ENCODE results near the gene MAST4.

MAST4 gene

GRCh38 chr5:66807743-66808142 is 211.6 kb downstream of the MAST4 start:
- Histone ChIP-seq H3K27ac (ENCODE audit: low read length) (no peak overlapping the region), H3K27me3 (ENCODE audit: low read depth, low read length) (peaks cover 29% of the 10 kb centered on the region), H3K4me3 (ENCODE audit: low read length) (no peak overlapping the region), H3K36me3 (replicated peaks; ENCODE audit: low read depth, low read length) (no peaks in the 10 kb centered on the region), H3K9me3 (ENCODE audit: insufficient read depth, low read length) (no peaks in the 10 kb centered on the region), H4K20me1 (ENCODE audit: insufficient read depth, low read length) (no peaks in the 10 kb centered on the region), H3K9ac (ENCODE audit: low read length) (no peak overlapping the region), H3K79me2 (ENCODE audit: low read length) (no peaks in the 10 kb centered on the region), H3K4me1 (ENCODE audit: low read length) (no peaks in the 10 kb centered on the region; the same call in 1 of the 2 replicates), H2AFZ (ENCODE audit: low read depth, low read length) (no peak overlapping the region), H3K4me2 (ENCODE audit: low read length) (no peak overlapping the region)
- TF ChIP-seq EZH2phosphoT487 (IDR thresholded peaks at IDR 0.05; ENCODE audit: low read depth) = no peak

GRCh38 chr5:66808663-66809062 is 212.5 kb downstream of the MAST4 start:
- Histone ChIP-seq H3K79me2 (ENCODE audit: low read length) (no peaks in the 10 kb centered on the region), H3K27me3 (ENCODE audit: low read depth, low read length) (peaks cover 32% of the 10 kb centered on the region), H3K9me3 (ENCODE audit: insufficient read depth, low read length) (no peaks in the 10 kb centered on the region), H3K4me3 (ENCODE audit: low read length) (no peak overlapping the region), H3K36me3 (replicated peaks; ENCODE audit: low read depth, low read length) (no peaks in the 10 kb centered on the region), H2AFZ (ENCODE audit: low read depth, low read length) (no peak overlapping the region), H4K20me1 (ENCODE audit: insufficient read depth, low read length) (no peaks in the 10 kb centered on the region), H3K9ac (ENCODE audit: low read length) (no peak overlapping the region), H3K4me1 (ENCODE audit: low read length) (no peaks in the 10 kb centered on the region; the same call in 1 of the 2 replicates), H3K27ac (ENCODE audit: low read length) (no peak overlapping the region), H3K4me2 (ENCODE audit: low read length) (no peak overlapping the region)
- no peak for TF ChIP-seq EZH2phosphoT487 (IDR thresholded peaks at IDR 0.05; ENCODE audit: low read depth)
- TF ChIP-seq, protein P1, sequence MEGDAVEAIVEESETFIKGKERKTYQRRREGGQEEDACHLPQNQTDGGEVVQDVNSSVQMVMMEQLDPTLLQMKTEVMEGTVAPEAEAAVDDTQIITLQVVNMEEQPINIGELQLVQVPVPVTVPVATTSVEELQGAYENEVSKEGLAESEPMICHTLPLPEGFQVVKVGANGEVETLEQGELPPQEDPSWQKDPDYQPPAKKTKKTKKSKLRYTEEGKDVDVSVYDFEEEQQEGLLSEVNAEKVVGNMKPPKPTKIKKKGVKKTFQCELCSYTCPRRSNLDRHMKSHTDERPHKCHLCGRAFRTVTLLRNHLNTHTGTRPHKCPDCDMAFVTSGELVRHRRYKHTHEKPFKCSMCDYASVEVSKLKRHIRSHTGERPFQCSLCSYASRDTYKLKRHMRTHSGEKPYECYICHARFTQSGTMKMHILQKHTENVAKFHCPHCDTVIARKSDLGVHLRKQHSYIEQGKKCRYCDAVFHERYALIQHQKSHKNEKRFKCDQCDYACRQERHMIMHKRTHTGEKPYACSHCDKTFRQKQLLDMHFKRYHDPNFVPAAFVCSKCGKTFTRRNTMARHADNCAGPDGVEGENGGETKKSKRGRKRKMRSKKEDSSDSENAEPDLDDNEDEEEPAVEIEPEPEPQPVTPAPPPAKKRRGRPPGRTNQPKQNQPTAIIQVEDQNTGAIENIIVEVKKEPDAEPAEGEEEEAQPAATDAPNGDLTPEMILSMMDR (IDR thresholded peaks at IDR 0.05; ENCODE audit: low read depth, low read length) = no peak

GRCh38 chr5:66810151-66810550 is 214.0 kb downstream of the MAST4 start:
- H3K9ac ChIP-seq (ENCODE audit: low read length) = no peak overlapping the region
- H2AFZ ChIP-seq (ENCODE audit: low read depth, low read length) = no peak overlapping the region
- no peaks in the 10 kb centered on the region for H3K36me3 ChIP-seq (replicated peaks; ENCODE audit: low read depth, low read length)
- H3K4me3 ChIP-seq (ENCODE audit: low read length) = no peak overlapping the region
- TF ChIP-seq, protein P1 (IDR thresholded peaks at IDR 0.05; ENCODE audit: low read depth, low read length) = no peak
- TF ChIP-seq EZH2phosphoT487 (IDR thresholded peaks at IDR 0.05; ENCODE audit: low read depth) = no peak
- no peak overlapping the region for H3K27ac ChIP-seq (ENCODE audit: low read length)
- no peaks in the 10 kb centered on the region for H3K9me3 ChIP-seq (ENCODE audit: insufficient read depth, low read length)
- no peaks in the 10 kb centered on the region for H4K20me1 ChIP-seq (ENCODE audit: insufficient read depth, low read length)
- H3K79me2 ChIP-seq (ENCODE audit: low read length) = no peaks in the 10 kb centered on the region
- no peaks in the 10 kb centered on the region; the same call in 1 of the 2 replicates for H3K4me1 ChIP-seq (ENCODE audit: low read length)
- no peak overlapping the region for H3K4me2 ChIP-seq (ENCODE audit: low read length)
- H3K27me3 ChIP-seq (ENCODE audit: low read depth, low read length) = peaks cover 43% of the 10 kb centered on the region

DNA sequence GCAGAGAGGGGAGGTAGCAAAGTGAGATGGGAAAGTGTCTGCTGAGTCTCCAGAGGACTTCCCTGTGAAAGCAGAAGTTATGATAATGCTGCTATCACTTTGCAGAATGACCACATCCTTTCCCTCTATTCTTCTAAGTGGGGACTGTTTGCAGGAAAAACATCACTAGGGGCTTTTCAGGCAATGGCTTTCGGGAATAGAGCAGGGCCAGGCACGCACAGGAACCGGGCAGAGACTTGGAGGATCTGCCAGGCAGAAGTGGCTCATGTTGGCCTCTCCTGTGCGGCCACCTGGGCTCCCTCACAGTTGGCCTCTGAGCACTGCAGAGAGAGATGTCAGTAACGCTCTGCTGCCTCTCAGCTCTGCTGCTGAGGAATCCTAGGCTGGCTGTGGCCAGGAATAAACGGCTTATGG is 214.7 kb downstream of the MAST4 start:
- Histone ChIP-seq H3K27ac (ENCODE audit: low read length) (no peak overlapping the region), H3K4me3 (ENCODE audit: low read length) (no peak overlapping the region), H4K20me1 (ENCODE audit: insufficient read depth, low read length) (no peaks in the 10 kb centered on the region), H3K36me3 (replicated peaks; ENCODE audit: low read depth, low read length) (no peaks in the 10 kb centered on the region), H3K79me2 (ENCODE audit: low read length) (no peaks in the 10 kb centered on the region), H3K4me1 (ENCODE audit: low read length) (no peaks in the 10 kb centered on the region; the same call in 1 of the 2 replicates), H3K9me3 (ENCODE audit: insufficient read depth, low read length) (no peaks in the 10 kb centered on the region), H2AFZ (ENCODE audit: low read depth, low read length) (no peak overlapping the region), H3K9ac (ENCODE audit: low read length) (no peak overlapping the region), H3K4me2 (ENCODE audit: low read length) (no peak overlapping the region), H3K27me3 (ENCODE audit: low read depth, low read length) (peaks cover 43% of the 10 kb centered on the region)
- no peak for TF ChIP-seq EZH2phosphoT487 (IDR thresholded peaks at IDR 0.05; ENCODE audit: low read depth)
- TF ChIP-seq, protein P1 (IDR thresholded peaks at IDR 0.05; ENCODE audit: low read depth, low read length) = no peak

Measured in OCI-LY3 (cell line).